ENCODE data around the gene DPY30.
"Not testable (repeated sequence)": the region's sequence is repeated elsewhere in the genome, so short reads cannot be mapped to it uniquely, and the experiment has no call there.

DPY30 gene

GRCh38 chr2:32039447-32040219, at the start of gene DPY30:
Gene DPY30, minus strand, starts transcription at chr2:32039805. Its CDS starts 349 bp downstream, at chr2:32039456.
- peak; percentile 87 for DNase-seq

- DNase-seq: no peak
These were observed 34.5 kb upstream of the DPY30 start for GRCh38 chr2:32074134-32074506.

GRCh38 chr2:32067549-32067948, 27.9 kb upstream of the DPY30 start:
- no peak for DNase-seq

- DNase-seq: no peak
These were observed 25.1 kb upstream of the DPY30 start for GRCh38 chr2:32064713-32065112.

- DNase-seq: no peak
These were observed 24.5 kb upstream of the DPY30 start for GRCh38 chr2:32064021-32064601.

GRCh38 chr2:32063310-32064020, 23.9 kb upstream of the DPY30 start, which contains the start of gene SPAST:
Gene SPAST, plus strand, starts transcription at chr2:32063556. Its CDS starts 276 bp downstream, at chr2:32063832.
- peak; percentile 97 for DNase-seq

GRCh38 chr2:32061973-32062861, 22.6 kb upstream of the DPY30 start:
- peak; percentile 46 for DNase-seq

GRCh38 chr2:32061430-32061829, 21.8 kb upstream of the DPY30 start:
- DNase-seq: no peak

GRCh38 chr2:32060266-32060665, 20.7 kb upstream of the DPY30 start:
- DNase-seq: no peak

GRCh38 chr2:32058130-32058529, 18.5 kb upstream of the DPY30 start:
- no peak for DNase-seq

GRCh38 chr2:32054583-32054982, 15.0 kb upstream of the DPY30 start:
- not testable (repeated sequence) for DNase-seq

- DNase-seq: no peak
These were observed 12.3 kb upstream of the DPY30 start for GRCh38 chr2:32051836-32052439.

- DNase-seq: no peak
These were observed 4.0 kb upstream of the DPY30 start for GRCh38 chr2:32043561-32043960.

- DNase-seq: not testable (repeated sequence)
These were observed 5.3 kb downstream of the DPY30 start for GRCh38 chr2:32034198-32034887.

- not testable (repeated sequence) for DNase-seq
These were observed 20.7 kb downstream of the DPY30 start for GRCh38 chr2:32018789-32019482.

- no peak for DNase-seq
These were observed 26.7 kb downstream of the DPY30 start for GRCh38 chr2:32012872-32013271.

GRCh38 chr2:32011485-32011960, 28.1 kb downstream of the DPY30 start:
- DNase-seq: no peak

GRCh38 chr2:32010670-32011484, 28.7 kb downstream of the DPY30 start, which contains the start of gene MEMO1:
Gene MEMO1, minus strand, starts transcription at chr2:32011008. Its CDS starts 761 bp downstream, at chr2:32010247.
- peak; percentile 87 for DNase-seq

GRCh38 chr2:32010280-32010669, 29.3 kb downstream of the DPY30 start:
- DNase-seq: not testable (repeated sequence)
